HUES6 (cell line): ENCODE data around the gene ANGPTL7.
"Not testable (repeated sequence)": the region's sequence is repeated elsewhere in the genome, so short reads cannot be mapped to it uniquely, and the experiment has no call there.

Source experiments
- H3K27ac ChIP-seq: 2 replicates; pipeline ENCODE4 v1.7.0; 2013; ENCODE audit warnings: low read depth, mild to moderate bottlenecking, low read length, inconsistent platforms
- H3K27me3 ChIP-seq: 2 replicates; pipeline ENCODE4 v1.6.1; 2013; ENCODE audit warnings: low read length; ENCODE audit not compliant: control insufficient read depth, insufficient read depth
- H3K36me3 ChIP-seq: 2 replicates; pipeline ENCODE4 v1.6.1; 2013; ENCODE audit warnings: low read length; ENCODE audit not compliant: control insufficient read depth, insufficient read depth
- H3K4me1 ChIP-seq: 2 replicates; pipeline ENCODE4 v1.6.1; 2013; ENCODE audit warnings: low read length; ENCODE audit not compliant: control insufficient read depth, insufficient read depth
- H3K4me3 ChIP-seq: 2 replicates; pipeline ENCODE4 v1.5.1; 2013; ENCODE audit warnings: low read depth, low read length
- H3K9ac ChIP-seq: one replicate; pipeline ENCODE4 v1.6.1; 2013; ENCODE audit warnings: mild to moderate bottlenecking, low read length
- H3K9me3 ChIP-seq: 2 replicates; pipeline ENCODE4 v1.6.1; 2013; ENCODE audit warnings: low read depth, low read length; ENCODE audit not compliant: control insufficient read depth, insufficient read depth

Gene ANGPTL7

DNA sequence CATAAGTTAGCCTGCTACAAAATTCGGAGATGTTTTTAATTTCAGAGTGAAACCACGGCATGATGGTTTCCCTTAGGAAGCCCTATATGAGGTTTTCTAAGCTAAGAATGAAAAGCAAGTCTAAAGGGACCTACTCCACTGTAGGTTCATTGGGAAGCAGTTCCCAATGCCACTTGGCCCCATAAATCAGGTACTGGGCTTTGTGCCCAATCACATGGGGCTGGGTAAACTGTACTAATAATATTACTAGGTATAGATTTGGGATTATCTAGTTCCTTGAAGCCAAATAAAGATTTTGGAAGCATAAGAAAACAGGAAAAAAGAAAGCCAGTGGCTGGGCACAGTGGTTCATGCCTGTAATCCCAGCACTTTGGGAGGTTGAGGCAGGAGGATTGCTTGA lies 19.1 kb upstream of the ANGPTL7 start:
- Histone ChIP-seq H3K9me3 (no peaks in the 10 kb centered on the region), H3K4me3 (no peak overlapping the region), H3K27ac (no peak overlapping the region), H3K27me3 (no peaks in the 10 kb centered on the region), H3K9ac (no peak overlapping the region), H3K4me1 (no peaks in the 10 kb centered on the region), H3K36me3 (peaks cover 12% of the 10 kb centered on the region)

DNA sequence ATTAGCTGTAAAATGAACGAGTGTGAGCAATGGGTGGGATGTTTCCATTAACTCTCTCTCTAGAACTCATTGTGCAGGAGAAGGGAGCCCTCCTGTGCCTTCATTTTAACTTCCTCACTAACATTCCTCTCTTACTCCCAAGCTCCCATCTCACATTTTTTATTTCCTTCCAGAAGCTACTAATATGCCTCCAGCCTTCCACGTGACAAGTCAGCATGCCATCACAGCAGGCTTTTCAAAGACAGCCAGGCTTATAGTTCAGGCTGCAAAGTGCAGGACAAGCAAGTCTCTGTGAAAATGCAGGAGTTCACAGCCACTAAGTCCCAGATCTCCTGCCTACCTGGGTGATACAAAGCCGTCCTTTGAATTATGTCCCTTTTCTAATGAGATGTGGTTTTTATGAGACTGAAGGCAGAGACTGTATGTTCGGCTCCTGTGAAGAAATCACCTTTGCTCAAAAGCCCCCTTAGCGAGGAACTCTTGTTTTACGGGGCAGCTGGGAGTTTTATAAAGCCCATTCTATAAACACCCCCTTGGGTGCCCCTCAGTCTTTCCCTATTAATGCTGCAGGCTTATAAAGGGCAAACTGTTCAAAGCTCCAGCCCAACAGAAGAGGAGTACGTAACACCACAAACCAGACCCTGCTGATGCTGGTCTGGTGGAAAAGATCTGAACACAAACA lies 14.8 kb upstream of the ANGPTL7 start:
- Histone ChIP-seq H3K9ac (no peak overlapping the region), H3K4me1 (peaks cover 7% of the 10 kb centered on the region; the same call in 1 of the 2 replicates), H3K27ac (no peak overlapping the region), H3K9me3 (no peaks in the 10 kb centered on the region), H3K27me3 (no peaks in the 10 kb centered on the region), H3K36me3 (peaks cover 24% of the 10 kb centered on the region), H3K4me3 (no peak overlapping the region)

DNA sequence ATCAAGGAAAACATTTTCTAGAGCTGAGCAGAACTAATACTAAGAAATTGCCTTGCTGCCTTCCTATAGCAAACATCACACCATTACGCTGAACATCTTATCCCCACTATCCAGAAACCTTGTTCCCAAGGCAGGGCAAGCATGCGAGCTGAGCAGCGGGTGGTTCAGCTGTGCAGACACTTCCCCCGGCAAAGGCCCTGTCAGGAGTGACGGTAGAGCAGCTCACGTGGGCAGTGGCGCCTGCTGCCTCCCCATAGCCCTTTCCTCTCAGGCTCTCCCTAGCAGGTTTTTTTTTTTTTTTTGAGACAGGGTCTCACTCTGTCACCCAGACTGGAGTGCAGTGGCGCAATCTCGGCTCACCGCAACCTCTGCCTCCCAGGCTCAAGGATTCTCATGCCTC lies 13.7 kb upstream of the ANGPTL7 start:
- Histone ChIP-seq H3K27me3 (no peaks in the 10 kb centered on the region), H3K4me1 (peaks cover 7% of the 10 kb centered on the region; the same call in 1 of the 2 replicates), H3K27ac (no peak overlapping the region), H3K4me3 (no peak overlapping the region), H3K36me3 (peaks cover 31% of the 10 kb centered on the region), H3K9me3 (no peaks in the 10 kb centered on the region), H3K9ac (no peak overlapping the region)

DNA sequence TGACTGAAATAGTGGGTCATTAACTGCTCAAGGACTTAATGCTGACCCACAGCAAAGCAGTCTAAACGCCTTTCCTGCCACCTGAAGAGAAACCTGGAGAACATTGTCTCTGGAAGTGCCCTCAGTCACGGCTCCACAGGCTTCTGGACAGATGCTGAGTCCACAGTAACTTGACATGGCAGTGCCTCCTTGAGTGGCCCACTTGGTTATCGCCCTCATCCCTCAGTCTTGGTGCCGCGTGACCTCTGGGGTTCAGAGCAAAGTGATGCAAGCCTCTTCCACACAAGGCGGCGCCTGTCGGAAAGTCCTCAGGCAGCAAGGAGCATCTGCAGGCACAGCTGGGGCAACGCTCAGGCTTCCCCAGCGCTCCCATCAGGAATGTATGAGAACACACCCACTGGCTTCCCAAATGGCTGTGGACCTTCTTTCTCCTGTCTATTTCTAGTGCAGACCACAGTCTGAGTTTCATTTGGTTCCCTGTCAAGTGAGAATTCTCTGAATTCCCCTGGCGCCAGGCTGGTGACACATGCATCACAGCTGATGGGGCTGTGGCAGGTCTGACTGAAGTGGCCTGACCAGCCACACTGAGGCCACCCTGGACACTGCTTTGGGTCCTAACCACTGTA lies 13.0 kb upstream of the ANGPTL7 start:
- peaks cover 7% of the 10 kb centered on the region; the same call in 1 of the 2 replicates for H3K4me1 ChIP-seq
- no peak overlapping the region for H3K27ac ChIP-seq
- H3K9me3 ChIP-seq: no peaks in the 10 kb centered on the region
- H3K9ac ChIP-seq: no peak overlapping the region
- no peaks in the 10 kb centered on the region for H3K27me3 ChIP-seq
- no peak overlapping the region for H3K4me3 ChIP-seq
- peaks cover 36% of the 10 kb centered on the region for H3K36me3 ChIP-seq

DNA sequence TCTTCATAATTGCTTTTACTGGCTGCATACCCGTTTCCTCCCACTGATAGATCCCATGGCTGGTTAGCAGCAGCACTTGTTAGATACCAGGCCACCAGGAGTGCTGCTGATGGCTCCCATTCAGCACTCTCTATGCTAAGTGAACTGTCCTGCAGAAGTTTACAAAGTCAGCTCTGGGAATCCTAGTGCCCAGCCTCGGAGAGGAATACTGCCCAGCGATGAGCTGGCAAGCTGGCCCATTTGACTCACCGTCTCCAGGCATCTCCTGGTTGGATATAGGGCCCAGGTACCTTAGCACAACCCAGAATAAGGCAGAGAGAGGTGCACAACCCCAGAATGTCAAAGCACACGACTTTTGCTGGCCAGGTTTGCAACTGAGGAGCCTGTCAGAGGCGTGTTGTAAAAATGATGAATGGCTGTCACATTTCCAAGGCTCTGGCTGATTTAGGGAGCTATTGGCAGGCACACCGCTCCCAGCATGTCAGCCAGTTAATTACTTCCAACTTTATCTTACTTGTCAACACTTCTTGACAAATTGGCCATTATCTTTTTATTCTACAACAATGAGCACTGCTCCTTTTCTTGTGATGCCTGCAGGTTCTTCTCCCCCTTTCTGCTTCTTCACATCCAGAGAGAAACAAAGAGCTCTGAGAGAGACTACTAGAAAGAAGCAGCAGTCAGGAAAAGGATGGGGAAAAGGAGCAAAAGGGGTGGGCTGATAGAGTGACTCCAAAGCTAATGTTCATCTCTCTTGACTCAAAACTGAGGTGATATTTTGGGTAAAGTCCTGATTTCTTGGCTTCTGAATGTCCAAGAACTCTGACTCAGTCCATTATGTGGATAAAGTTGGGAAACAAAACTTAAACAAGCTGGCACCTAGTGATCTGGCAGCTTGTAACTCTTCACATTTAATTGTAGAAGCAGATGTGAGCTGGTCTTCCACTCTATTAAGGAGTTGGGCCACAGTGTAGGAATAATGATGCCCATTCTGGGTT lies 10.8 kb upstream of the ANGPTL7 start:
- no peaks in the 10 kb centered on the region for H3K27me3 ChIP-seq
- no peak overlapping the region for H3K27ac ChIP-seq
- H3K36me3 ChIP-seq: peaks cover 45% of the 10 kb centered on the region
- no peak overlapping the region for H3K4me3 ChIP-seq
- peaks cover 7% of the 10 kb centered on the region; the same call in 1 of the 2 replicates for H3K4me1 ChIP-seq
- no peaks in the 10 kb centered on the region for H3K9me3 ChIP-seq
- H3K9ac ChIP-seq: no peak overlapping the region

DNA sequence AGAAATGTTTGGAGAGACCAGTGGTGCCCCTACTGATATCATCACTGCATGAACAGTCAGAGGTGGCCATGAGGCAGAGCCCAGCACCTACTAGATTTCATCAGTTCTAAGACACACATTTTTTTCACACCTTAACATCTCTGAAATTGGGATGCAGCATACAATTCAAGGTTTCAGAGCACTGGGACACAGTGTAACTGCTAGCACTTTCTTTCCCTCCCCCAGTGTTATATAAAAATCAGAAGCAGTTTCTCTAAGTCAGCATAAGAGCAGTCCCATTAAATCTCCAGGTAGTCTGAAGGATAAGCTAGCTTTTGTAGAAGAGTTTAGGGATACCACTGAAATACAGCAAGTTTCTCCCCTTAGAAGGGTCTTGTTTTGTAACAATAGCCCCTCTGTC lies 10.0 kb upstream of the ANGPTL7 start:
- H3K36me3 ChIP-seq: peaks cover 49% of the 10 kb centered on the region
- no peak overlapping the region for H3K27ac ChIP-seq
- no peak overlapping the region for H3K9ac ChIP-seq
- H3K4me1 ChIP-seq: peaks cover 7% of the 10 kb centered on the region; the same call in 1 of the 2 replicates
- H3K9me3 ChIP-seq: no peaks in the 10 kb centered on the region
- no peaks in the 10 kb centered on the region for H3K27me3 ChIP-seq
- no peak overlapping the region for H3K4me3 ChIP-seq

DNA sequence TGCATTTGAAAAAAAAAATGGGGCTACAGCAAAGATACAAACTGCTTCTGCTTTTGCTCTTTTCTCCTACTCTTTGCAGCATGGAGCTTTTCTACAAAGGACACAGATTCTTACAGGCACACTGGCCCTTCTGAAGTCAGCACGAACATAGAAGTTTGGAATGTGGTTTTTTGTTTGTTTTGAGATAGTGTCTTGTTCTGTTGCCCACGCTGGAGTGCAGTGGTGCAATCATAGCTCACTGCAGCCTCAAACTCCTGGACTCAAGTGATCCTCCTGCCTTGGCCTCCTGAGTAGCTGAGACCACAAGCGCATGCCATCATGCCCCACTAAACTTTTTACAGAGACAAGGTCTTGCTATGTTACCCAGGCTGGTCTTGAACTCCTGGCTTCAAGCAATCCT lies 9.4 kb upstream of the ANGPTL7 start:
- not testable (repeated sequence) for H3K9ac ChIP-seq, H3K9me3 ChIP-seq, H3K4me1 ChIP-seq, H3K27ac ChIP-seq, H3K4me3 ChIP-seq, H3K27me3 ChIP-seq
- H3K36me3 ChIP-seq: peaks cover 46% of the 10 kb centered on the region

DNA sequence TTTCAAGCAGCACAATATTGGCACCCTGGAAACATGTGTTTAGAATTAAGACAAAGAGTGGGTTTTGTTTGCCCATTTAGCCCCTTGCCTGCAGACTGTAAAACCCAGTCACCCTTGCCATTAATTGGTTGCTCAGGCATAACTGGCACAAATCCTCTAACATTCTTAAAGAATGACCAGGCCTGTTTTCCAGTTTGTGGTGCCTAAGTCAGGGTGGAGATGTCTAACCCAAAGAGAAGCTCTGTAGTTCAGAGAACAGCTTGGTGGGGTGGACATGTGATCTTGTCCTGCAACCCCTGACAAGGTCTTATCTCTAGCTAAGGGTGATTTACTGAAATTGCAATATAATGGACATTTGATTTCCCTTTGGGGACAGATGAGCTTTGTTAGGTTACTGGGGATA lies 8.8 kb upstream of the ANGPTL7 start:
- H3K9ac ChIP-seq: no peak overlapping the region
- no peaks in the 10 kb centered on the region for H3K9me3 ChIP-seq
- no peak overlapping the region for H3K4me3 ChIP-seq
- H3K4me1 ChIP-seq: peaks cover 7% of the 10 kb centered on the region; the same call in 1 of the 2 replicates
- H3K36me3 ChIP-seq: peaks cover 48% of the 10 kb centered on the region
- H3K27me3 ChIP-seq: no peaks in the 10 kb centered on the region
- no peak overlapping the region for H3K27ac ChIP-seq

DNA sequence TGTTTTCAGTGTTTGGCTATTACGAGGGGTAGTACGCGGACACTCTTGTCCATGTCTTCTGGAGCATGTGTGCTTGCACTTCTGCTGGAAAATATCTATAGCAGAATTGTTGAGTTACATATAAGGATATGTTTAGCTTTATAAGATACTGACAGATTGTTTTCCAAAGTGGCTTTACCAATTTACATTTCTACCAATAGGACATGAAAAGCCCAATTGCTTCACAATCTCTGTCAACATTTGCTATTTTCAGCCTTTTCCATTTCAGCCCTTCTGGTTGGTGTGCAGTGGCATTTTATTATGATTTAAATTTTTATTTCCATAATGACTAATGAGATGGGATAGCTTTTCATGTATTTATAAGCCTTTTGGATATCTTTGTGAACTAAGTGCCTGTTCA lies 6.3 kb upstream of the ANGPTL7 start:
- Histone ChIP-seq H3K4me1 (peaks cover 3% of the 10 kb centered on the region; the same call in 1 of the 2 replicates), H3K36me3 (peaks cover 42% of the 10 kb centered on the region), H3K9me3 (no peaks in the 10 kb centered on the region), H3K27me3 (no peaks in the 10 kb centered on the region), H3K27ac (no peak overlapping the region), H3K9ac (no peak overlapping the region), H3K4me3 (no peak overlapping the region)

DNA sequence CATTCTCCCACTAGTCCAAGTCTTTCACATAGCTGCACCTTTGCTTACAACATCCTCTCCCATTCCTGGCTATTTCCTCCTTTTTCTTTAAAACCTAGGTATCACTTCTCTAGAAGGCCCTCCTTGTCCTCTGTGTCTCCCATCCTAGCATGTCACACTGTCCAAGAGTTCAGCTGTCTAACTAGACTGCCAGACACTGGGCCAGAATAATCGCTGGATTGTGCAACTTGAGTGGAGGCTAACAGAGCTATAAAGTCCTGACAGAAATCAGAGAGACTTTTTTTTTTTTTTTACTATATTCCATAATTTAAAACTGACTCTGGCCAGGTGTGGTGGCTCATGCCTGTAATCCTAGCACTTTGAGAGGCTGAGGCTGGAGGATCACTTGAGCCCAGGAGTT lies 4.2 kb upstream of the ANGPTL7 start:
- H3K27me3 ChIP-seq: no peaks in the 10 kb centered on the region
- peaks cover 38% of the 10 kb centered on the region for H3K36me3 ChIP-seq
- H3K4me1 ChIP-seq: no peaks in the 10 kb centered on the region
- no peak overlapping the region for H3K27ac ChIP-seq
- no peaks in the 10 kb centered on the region for H3K9me3 ChIP-seq
- no peak overlapping the region for H3K4me3 ChIP-seq
- H3K9ac ChIP-seq: no peak overlapping the region

DNA sequence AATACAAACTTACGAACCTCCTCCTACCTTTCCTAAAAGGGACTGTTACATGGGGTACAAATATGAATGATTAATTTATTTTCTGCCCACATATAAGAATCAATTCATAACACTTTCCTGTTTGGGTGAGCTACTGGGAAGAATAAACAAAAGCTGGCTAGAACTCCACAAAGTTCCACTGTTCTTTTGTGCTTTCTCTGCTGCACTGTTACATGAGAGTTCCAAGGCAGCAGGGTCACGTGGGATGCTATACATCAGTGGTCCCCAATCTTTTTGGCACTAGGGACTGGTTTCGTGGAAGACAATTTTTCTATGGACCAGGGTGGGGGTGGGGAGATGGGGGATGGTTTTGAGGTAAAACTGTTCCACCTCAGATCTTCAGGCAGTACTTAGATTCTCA lies 2.2 kb upstream of the ANGPTL7 start:
- Histone ChIP-seq H3K36me3 (peaks cover 45% of the 10 kb centered on the region), H3K9me3 (no peaks in the 10 kb centered on the region), H3K27me3 (no peaks in the 10 kb centered on the region), H3K4me3 (no peak overlapping the region), H3K27ac (no peak overlapping the region), H3K4me1 (no peaks in the 10 kb centered on the region), H3K9ac (no peak overlapping the region)
